ENCODE results near the gene CRACR2B.

GRCh38 chr11:821512-822371 lies 6.0 kb upstream of the CRACR2B start:
- TF ChIP-seq, protein P1, sequence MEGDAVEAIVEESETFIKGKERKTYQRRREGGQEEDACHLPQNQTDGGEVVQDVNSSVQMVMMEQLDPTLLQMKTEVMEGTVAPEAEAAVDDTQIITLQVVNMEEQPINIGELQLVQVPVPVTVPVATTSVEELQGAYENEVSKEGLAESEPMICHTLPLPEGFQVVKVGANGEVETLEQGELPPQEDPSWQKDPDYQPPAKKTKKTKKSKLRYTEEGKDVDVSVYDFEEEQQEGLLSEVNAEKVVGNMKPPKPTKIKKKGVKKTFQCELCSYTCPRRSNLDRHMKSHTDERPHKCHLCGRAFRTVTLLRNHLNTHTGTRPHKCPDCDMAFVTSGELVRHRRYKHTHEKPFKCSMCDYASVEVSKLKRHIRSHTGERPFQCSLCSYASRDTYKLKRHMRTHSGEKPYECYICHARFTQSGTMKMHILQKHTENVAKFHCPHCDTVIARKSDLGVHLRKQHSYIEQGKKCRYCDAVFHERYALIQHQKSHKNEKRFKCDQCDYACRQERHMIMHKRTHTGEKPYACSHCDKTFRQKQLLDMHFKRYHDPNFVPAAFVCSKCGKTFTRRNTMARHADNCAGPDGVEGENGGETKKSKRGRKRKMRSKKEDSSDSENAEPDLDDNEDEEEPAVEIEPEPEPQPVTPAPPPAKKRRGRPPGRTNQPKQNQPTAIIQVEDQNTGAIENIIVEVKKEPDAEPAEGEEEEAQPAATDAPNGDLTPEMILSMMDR (IDR thresholded peaks at IDR 0.05): no peak
- TF ChIP-seq EZH2 (IDR thresholded peaks at IDR 0.05; ENCODE audit: borderline replicate concordance, insufficient read depth, low read depth, low read length, poor library complexity, severe bottlenecking): no peak
